Effector memory CD4-positive, alpha-beta T cell (primary cell): ENCODE data around the gene THAP3.
A peak's percentile ranks its signal among the peaks of the same experiment; 100 is the strongest.

Experiments
- DNase-seq, 3 donors: peaks; one replicate each; pipeline ENCODE4 v3.0.0-alpha.2; 2020
- H3K27ac ChIP-seq: 2 replicates; pipeline ENCODE4 v1.7.0; 2013; ENCODE audit warnings: mild to moderate bottlenecking, low read length, moderate library complexity; ENCODE audit not compliant: insufficient read depth, poor library complexity, severe bottlenecking
- H3K27me3 ChIP-seq: replicated peaks from 2 replicates; pipeline ENCODE4 v1.7.0; 2013; ENCODE audit warnings: mild to moderate bottlenecking, low read length; ENCODE audit not compliant: insufficient read depth, control insufficient read depth, poor library complexity, severe bottlenecking
- H3K36me3 ChIP-seq: 2 replicates; pipeline ENCODE4 v1.7.0; 2013; ENCODE audit warnings: mild to moderate bottlenecking, low read length, moderate library complexity; ENCODE audit not compliant: control insufficient read depth, insufficient read depth
- H3K4me1 ChIP-seq: 2 replicates; pipeline ENCODE4 v1.7.0; 2013; ENCODE audit warnings: low read length, mild to moderate bottlenecking; ENCODE audit not compliant: control insufficient read depth, insufficient read depth, poor library complexity, severe bottlenecking
- H3K4me3 ChIP-seq: 2 replicates; pipeline ENCODE4 v1.7.0; 2013; ENCODE audit warnings: low read length, low read depth, mild to moderate bottlenecking; ENCODE audit not compliant: insufficient read depth, poor library complexity, severe bottlenecking
- H3K9me3 ChIP-seq: 2 replicates; pipeline ENCODE4 v1.7.0; 2013; ENCODE audit warnings: mild to moderate bottlenecking, low read length, moderate library complexity; ENCODE audit not compliant: control insufficient read depth

Gene THAP3

GRCh38 chr1:6613361-6614018 lies 11.2 kb upstream of the THAP3 start, which contains the start of gene PHF13:
PHF13 (plus strand) TSS chr1:6613731; CDS start chr1:6614067, 336 bp downstream.
- peak within 1 kb of the TSS; percentile 92 for H3K4me3 ChIP-seq
- peak within 1 kb of the TSS; percentile 71 for H3K27ac ChIP-seq
- H3K4me1 ChIP-seq, result no peaks in the 10 kb centered on the region
- no peaks in the 10 kb centered on the region for H3K36me3 ChIP-seq
- H3K9me3 ChIP-seq, result no peaks in the 10 kb centered on the region
- DNase-seq, result peak; percentile 98 to 99 (median 99)
- H3K27me3 ChIP-seq, result no peaks in the 10 kb centered on the region

GRCh38 chr1:6614019-6614928 lies 10.4 kb upstream of the THAP3 start:
- H3K27me3 ChIP-seq, result no peaks in the 10 kb centered on the region
- no peaks in the 10 kb centered on the region for H3K4me1 ChIP-seq
- peak overlapping the region; percentile 92 for H3K4me3 ChIP-seq
- DNase-seq, result peak; percentile 25 to 54 (median 42)
- H3K36me3 ChIP-seq, result no peaks in the 10 kb centered on the region
- H3K9me3 ChIP-seq, result no peaks in the 10 kb centered on the region
- H3K27ac ChIP-seq, result peak overlapping the region; percentile 66

- Histone ChIP-seq H3K36me3 (peaks cover 4% of the 10 kb centered on the region), H3K4me3 (peak overlapping the region; percentile 92), H3K9me3 (no peaks in the 10 kb centered on the region), H3K27ac (no peak overlapping the region), H3K4me1 (no peaks in the 10 kb centered on the region), H3K27me3 (no peaks in the 10 kb centered on the region)
- DNase-seq, result no peak
These were observed 9.5 kb upstream of the THAP3 start for GRCh38 chr1:6614929-6615785.

- Histone ChIP-seq H3K27me3 (no peaks in the 10 kb centered on the region), H3K36me3 (peaks cover 15% of the 10 kb centered on the region), H3K9me3 (no peaks in the 10 kb centered on the region), H3K4me1 (no peaks in the 10 kb centered on the region), H3K27ac (no peak overlapping the region), H3K4me3 (no peak overlapping the region)
- DNase-seq, result no peak
These were observed 5.6 kb upstream of the THAP3 start for GRCh38 chr1:6619045-6619444.

- DNase-seq, result no peak
- peaks cover 15% of the 10 kb centered on the region for H3K36me3 ChIP-seq
- no peaks in the 10 kb centered on the region for H3K27me3 ChIP-seq
- H3K9me3 ChIP-seq, result no peaks in the 10 kb centered on the region
- H3K27ac ChIP-seq, result no peak overlapping the region
- H3K4me1 ChIP-seq, result peaks cover 10% of the 10 kb centered on the region
- H3K4me3 ChIP-seq, result no peak overlapping the region
These were observed 3.0 kb upstream of the THAP3 start for GRCh38 chr1:6621429-6622391.

- no peak for DNase-seq
- Histone ChIP-seq H3K27ac (no peak overlapping the region), H3K36me3 (peaks cover 15% of the 10 kb centered on the region), H3K4me1 (peaks cover 14% of the 10 kb centered on the region), H3K4me3 (no peak overlapping the region), H3K27me3 (no peaks in the 10 kb centered on the region), H3K9me3 (no peaks in the 10 kb centered on the region)
These were observed 2.1 kb upstream of the THAP3 start for GRCh38 chr1:6622396-6623152.

GRCh38 chr1:6623269-6623965 lies 1.3 kb upstream of the THAP3 start:
- H3K36me3 ChIP-seq, result peaks cover 15% of the 10 kb centered on the region
- no peak overlapping the region for H3K4me3 ChIP-seq
- H3K27me3 ChIP-seq, result no peaks in the 10 kb centered on the region
- H3K4me1 ChIP-seq, result peaks cover 14% of the 10 kb centered on the region
- no peak overlapping the region for H3K27ac ChIP-seq
- DNase-seq, result no peak
- no peaks in the 10 kb centered on the region for H3K9me3 ChIP-seq

GRCh38 chr1:6625584-6626149 lies 999 bp downstream of the THAP3 start:
- H3K27me3 ChIP-seq, result no peaks in the 10 kb centered on the region
- H3K4me3 ChIP-seq, result peak overlapping the region; percentile 65
- no peak for DNase-seq
- peaks cover 23% of the 10 kb centered on the region for H3K36me3 ChIP-seq
- H3K27ac ChIP-seq, result peak overlapping the region; percentile 49
- peaks cover 14% of the 10 kb centered on the region for H3K4me1 ChIP-seq
- no peaks in the 10 kb centered on the region for H3K9me3 ChIP-seq
